SK-N-MC (cell line): ENCODE measurements around the gene ZNF791.

Experiments
- EZH2 ChIP-seq: fragments of 200-600 bp; sonication (generic); IDR thresholded peaks from one replicate; pipeline ENCODE4 v1.6.1; 2017; ENCODE audit warnings: antibody characterized with exemption
- POLR2AphosphoS5 ChIP-seq: IDR thresholded peaks from 2 replicates; pipeline ENCODE4 v1.6.1; 2012; ENCODE audit warnings: mild to moderate bottlenecking, low read depth, low read length, borderline replicate concordance

GRCh38 chr19:12629215-12629614 is 18.5 kb downstream of the ZNF791 start:
- TF ChIP-seq POLR2AphosphoS5 (no peak), EZH2 (no peak)
